Measurements from ENCODE around the gene REEP1. TPM values are rescaled to one million over a fixed set of nuclear protein-coding genes. Genes with fewer than 3 reads are reported as not detected.

REEP1 gene
- total RNA-seq, 4 donors from 2014 or later, result 0.34 to 5.2 (median 2.4) TPM

DNA sequence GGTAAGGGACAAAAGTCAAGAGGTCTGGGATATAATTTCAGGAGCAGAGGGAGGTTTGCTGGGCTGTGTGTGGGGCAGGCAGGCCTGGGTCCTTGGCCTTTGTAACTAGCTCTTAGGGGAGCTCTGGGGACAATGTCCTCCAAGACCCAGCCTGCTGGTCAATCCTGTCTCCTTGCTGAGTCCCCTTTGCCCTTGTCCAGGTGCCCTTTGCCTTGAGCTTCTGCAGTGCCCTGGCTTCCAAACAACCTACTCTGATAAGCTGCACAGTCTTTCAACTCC is 30.0 kb upstream of the REEP1 start:
- Histone ChIP-seq H3K9me3 (no peaks in the 10 kb centered on the region), H3K27me3 (no peaks in the 10 kb centered on the region)
- TF ChIP-seq POLR2A (IDR thresholded peaks at IDR 0.05) (no peak), POLR2AphosphoS5 (IDR thresholded peaks at IDR 0.05) (no peak), EP300 (IDR thresholded peaks at IDR 0.05) (no peak)
- TF ChIP-seq, protein P1, sequence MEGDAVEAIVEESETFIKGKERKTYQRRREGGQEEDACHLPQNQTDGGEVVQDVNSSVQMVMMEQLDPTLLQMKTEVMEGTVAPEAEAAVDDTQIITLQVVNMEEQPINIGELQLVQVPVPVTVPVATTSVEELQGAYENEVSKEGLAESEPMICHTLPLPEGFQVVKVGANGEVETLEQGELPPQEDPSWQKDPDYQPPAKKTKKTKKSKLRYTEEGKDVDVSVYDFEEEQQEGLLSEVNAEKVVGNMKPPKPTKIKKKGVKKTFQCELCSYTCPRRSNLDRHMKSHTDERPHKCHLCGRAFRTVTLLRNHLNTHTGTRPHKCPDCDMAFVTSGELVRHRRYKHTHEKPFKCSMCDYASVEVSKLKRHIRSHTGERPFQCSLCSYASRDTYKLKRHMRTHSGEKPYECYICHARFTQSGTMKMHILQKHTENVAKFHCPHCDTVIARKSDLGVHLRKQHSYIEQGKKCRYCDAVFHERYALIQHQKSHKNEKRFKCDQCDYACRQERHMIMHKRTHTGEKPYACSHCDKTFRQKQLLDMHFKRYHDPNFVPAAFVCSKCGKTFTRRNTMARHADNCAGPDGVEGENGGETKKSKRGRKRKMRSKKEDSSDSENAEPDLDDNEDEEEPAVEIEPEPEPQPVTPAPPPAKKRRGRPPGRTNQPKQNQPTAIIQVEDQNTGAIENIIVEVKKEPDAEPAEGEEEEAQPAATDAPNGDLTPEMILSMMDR (IDR thresholded peaks at IDR 0.05), result no peak

DNA sequence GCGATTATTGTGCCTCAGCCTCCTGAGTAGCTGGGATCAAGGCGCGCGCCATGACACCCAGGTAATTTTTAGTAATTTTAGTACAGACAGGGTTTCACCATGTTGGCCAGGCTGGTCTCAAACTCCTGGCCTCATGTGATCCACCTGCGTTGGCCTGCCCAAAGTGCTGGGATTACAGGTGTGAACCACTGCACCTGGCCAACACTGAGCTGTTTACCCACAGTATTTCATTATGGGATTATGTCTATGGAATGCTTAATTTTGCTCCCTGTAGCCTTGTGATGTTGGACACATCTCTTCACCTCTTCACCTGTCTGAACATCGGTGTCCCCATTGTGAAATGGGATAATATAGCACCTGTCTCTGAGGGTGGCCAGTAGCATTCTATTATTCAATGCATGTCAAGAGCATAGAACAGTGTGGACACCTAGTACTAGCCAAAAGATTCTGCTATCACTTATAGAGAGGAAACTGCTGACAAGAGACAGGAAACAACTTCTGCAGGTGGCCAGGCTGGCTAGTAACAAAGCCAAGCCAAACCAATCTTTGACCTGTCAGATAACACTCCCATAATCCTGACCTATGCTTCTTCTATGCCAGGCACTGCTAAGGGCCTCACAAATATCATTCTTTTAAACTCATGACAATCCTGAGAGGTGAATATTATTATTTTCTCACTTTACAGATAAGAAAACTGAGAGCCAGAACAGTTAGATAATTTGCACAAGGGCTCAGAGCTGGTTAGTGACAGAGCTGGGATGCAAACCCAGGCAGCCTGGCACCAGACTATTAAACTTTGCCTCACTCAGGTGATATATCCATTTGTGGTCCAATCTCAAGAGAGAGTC is 29.4 kb upstream of the REEP1 start:
- TF ChIP-seq POLR2AphosphoS5 (IDR thresholded peaks at IDR 0.05) (no peak), EP300 (IDR thresholded peaks at IDR 0.05) (no peak), POLR2A (IDR thresholded peaks at IDR 0.05) (no peak)
- TF ChIP-seq, protein P1 (IDR thresholded peaks at IDR 0.05), result no peak
- no peak for DNase-seq (ENCODE audit: low spot score in 2 of 2)
- no peaks in the 10 kb centered on the region for H3K27me3 ChIP-seq
- no peak overlapping the region for H3K4me3 ChIP-seq
- WGBS, result over 99% methylated on average over 6 of the region's 6 CpGs
- H3K4me1 ChIP-seq, result peaks cover 6% of the 10 kb centered on the region
- H3K9me3 ChIP-seq, result no peaks in the 10 kb centered on the region
- no peaks in the 10 kb centered on the region for H3K36me3 ChIP-seq
- H3K27ac ChIP-seq, result no peak overlapping the region

More for the DNA sequence above, 30.0 kb upstream of the REEP1 start:
- no peak for DNase-seq (ENCODE audit: low spot score in 2 of 2)
- no peak overlapping the region for H3K27ac ChIP-seq
- H3K36me3 ChIP-seq, result no peaks in the 10 kb centered on the region
- no peak overlapping the region for H3K4me3 ChIP-seq
- H3K4me1 ChIP-seq, result peaks cover 6% of the 10 kb centered on the region

DNA sequence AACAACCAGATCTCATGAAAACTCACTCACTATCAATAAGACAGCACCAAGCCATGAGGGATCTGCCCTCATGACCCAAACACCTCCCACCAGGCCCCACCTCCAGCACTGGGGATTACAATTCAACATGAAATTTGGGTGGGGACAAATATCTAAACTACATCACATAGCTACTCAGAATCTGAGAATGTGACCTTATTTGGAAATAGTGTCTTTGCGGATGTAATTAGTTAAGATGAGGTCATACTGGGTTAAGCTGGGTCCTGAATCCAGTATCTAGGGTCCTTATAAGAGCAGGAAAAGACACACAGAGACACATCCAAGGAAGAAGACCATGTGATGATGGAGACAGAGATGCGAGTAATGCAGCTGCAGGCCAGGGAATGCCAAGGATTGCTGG is 27.5 kb upstream of the REEP1 start:
- Histone ChIP-seq H3K4me3 (no peak overlapping the region), H3K27ac (no peak overlapping the region), H3K4me1 (peaks cover 6% of the 10 kb centered on the region), H3K27me3 (no peaks in the 10 kb centered on the region), H3K9me3 (no peaks in the 10 kb centered on the region), H3K36me3 (no peaks in the 10 kb centered on the region)
- DNase-seq (ENCODE audit: low spot score in 2 of 2), result no peak
- 78% methylated on average over 2 of the region's 2 CpGs for WGBS
- TF ChIP-seq EP300 (IDR thresholded peaks at IDR 0.05), result no peak
- no peak for TF ChIP-seq POLR2AphosphoS5 (IDR thresholded peaks at IDR 0.05)
- TF ChIP-seq, protein P1 (IDR thresholded peaks at IDR 0.05), result no peak
- no peak for TF ChIP-seq POLR2A (IDR thresholded peaks at IDR 0.05)

DNA sequence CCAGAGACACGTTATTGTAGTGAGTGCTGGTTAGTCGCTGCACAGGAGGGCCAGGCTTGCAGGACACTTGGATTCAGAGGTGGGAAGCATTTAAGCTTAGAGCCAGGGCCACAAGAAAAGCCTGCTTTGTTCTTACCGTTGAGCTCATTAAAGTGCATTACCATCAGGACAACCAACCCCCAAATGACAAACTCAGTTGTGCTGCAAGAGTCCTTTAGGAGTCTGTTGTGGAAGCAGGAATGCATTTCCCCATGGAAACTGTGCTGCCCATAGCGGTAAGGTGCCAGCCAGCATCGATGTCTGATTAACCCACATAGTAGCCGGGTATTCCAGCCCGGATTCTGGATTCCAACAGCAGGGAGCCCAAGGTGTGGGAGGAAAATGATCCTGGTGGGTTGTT is 23.4 kb upstream of the REEP1 start:
- no peaks in the 10 kb centered on the region for H3K36me3 ChIP-seq
- no peak for DNase-seq (ENCODE audit: low spot score in 2 of 2)
- no peak for TF ChIP-seq POLR2A (IDR thresholded peaks at IDR 0.05)
- no peak for TF ChIP-seq EP300 (IDR thresholded peaks at IDR 0.05)
- TF ChIP-seq, protein P1 (IDR thresholded peaks at IDR 0.05), result no peak
- no peak for TF ChIP-seq POLR2AphosphoS5 (IDR thresholded peaks at IDR 0.05)
- no peaks in the 10 kb centered on the region for H3K9me3 ChIP-seq
- no peaks in the 10 kb centered on the region for H3K27me3 ChIP-seq
- H3K4me1 ChIP-seq, result no peaks in the 10 kb centered on the region
- no peak overlapping the region for H3K4me3 ChIP-seq
- WGBS, result 53% methylated on average over 7 of the region's 7 CpGs
- no peak overlapping the region for H3K27ac ChIP-seq

DNA sequence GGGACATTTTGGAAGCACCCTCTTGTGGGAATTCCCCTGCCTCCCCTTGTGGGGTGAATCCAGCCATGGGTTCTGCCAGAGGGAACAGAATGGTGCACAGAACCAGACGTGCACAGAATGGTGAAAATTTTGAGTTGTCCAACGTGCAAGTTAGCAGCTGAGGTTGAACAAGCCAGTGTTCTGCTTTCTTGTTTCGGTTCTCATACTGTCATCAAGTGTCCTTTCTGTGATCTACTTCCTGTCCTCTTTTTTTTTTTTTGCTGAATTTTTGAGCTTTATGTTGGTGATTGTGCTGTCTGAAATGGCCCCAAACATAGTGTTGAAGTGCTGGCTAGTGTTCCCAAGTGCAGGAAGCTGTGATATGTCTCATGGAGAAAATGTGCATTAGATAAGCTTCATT is 21.5 kb upstream of the REEP1 start:
- WGBS, result 60% methylated on average over 3 of the region's 3 CpGs
- no peaks in the 10 kb centered on the region for H3K27me3 ChIP-seq

More for the DNA sequence above, 21.5 kb upstream of the REEP1 start:
- no peaks in the 10 kb centered on the region for H3K36me3 ChIP-seq
- no peak overlapping the region for H3K27ac ChIP-seq
- H3K4me3 ChIP-seq, result no peak overlapping the region
- DNase-seq (ENCODE audit: low spot score in 2 of 2), result no peak
- no peaks in the 10 kb centered on the region for H3K4me1 ChIP-seq
- TF ChIP-seq, protein P1 (IDR thresholded peaks at IDR 0.05), result no peak
- TF ChIP-seq POLR2A (IDR thresholded peaks at IDR 0.05), result no peak
- no peak for TF ChIP-seq POLR2AphosphoS5 (IDR thresholded peaks at IDR 0.05)
- no peak for TF ChIP-seq EP300 (IDR thresholded peaks at IDR 0.05)
- H3K9me3 ChIP-seq, result no peaks in the 10 kb centered on the region

Data from suprapubic skin (tissue), 4 donors.